Heart left ventricle (tissue), 16 donors: ENCODE results near the gene HLA-DMA. TPM values are rescaled to one million over a fixed set of nuclear protein-coding genes. Genes with fewer than 3 reads are reported as not detected.

Experiments used
- ATAC-seq, 4 donors: fragments of 200-7000 bp; cut with Tn5 transposase; one replicate each; pipeline ENCODE4 v1.9.1; 2020 to 2022; ENCODE audit warnings: moderate library complexity in 4 of 4, mild to moderate bottlenecking in 3 of 4, moderate number of reproducible peaks in 1 of 4
- DNase-seq, 5 donors: peaks; one replicate each; pipeline ENCODE4 v3.0.0-alpha.2; 2020
- H3K27ac ChIP-seq, 12 donors: fragments of 200-600 bp; sonication (generic) in 4 of 12; one replicate each; pipeline versions ENCODE4 v1.5.0 to v1.8.0; 2016 to 2022; ENCODE audit warnings: mild to moderate bottlenecking in 2 of 12
- H3K27me3 ChIP-seq, 9 donors: fragments of 200-600 bp; sonication (generic) in 2 of 9; one replicate each; pipeline versions ENCODE4 v1.5.1 to v1.8.0; 2016 to 2022; ENCODE audit warnings: mild to moderate bottlenecking in 3 of 9
- H3K36me3 ChIP-seq, 9 donors: fragments of 200-600 bp; sonication (generic) in 2 of 9; one replicate each; pipeline versions ENCODE4 v1.5.0 to v1.8.0; 2018 to 2022; ENCODE audit warnings: mild to moderate bottlenecking in 2 of 9
- H3K4me1 ChIP-seq, 12 donors: fragments of 200-600 bp; sonication (generic) in 4 of 12; one replicate each; pipeline versions ENCODE4 v1.5.0 to v1.8.0; 2016 to 2022; ENCODE audit warnings: mild to moderate bottlenecking in 3 of 12
- H3K4me3 ChIP-seq, 12 donors: fragments of 200-600 bp; sonication (generic) in 4 of 12; one replicate each; pipeline versions ENCODE4 v1.5.0 to v1.8.0; 2017 to 2022; ENCODE audit warnings: mild to moderate bottlenecking in 9 of 12, moderate library complexity in 4 of 12
- H3K9me3 ChIP-seq, 12 donors: fragments of 200-600 bp; sonication (generic) in 4 of 12; one replicate each; pipeline versions ENCODE4 v1.5.0 to v1.8.0; 2016 to 2022; ENCODE audit warnings: mild to moderate bottlenecking in 1 of 12
- CTCF ChIP-seq, 12 donors: fragments of 200-600 bp; sonication (generic) in 4 of 12; IDR thresholded peaks; one replicate each; pipeline versions ENCODE4 v1.5.0 to v1.8.0; 2018 to 2022; ENCODE audit warnings: antibody characterized with exemption in 12 of 12, mild to moderate bottlenecking in 5 of 12
- POLR2A ChIP-seq, 2 donors: fragments of 450-650 bp; IDR thresholded peaks; one replicate each; pipeline ENCODE4 v1.6.1; 2017; ENCODE audit warnings: antibody characterized with exemption in 2 of 2, mild to moderate bottlenecking in 2 of 2, moderate library complexity in 2 of 2
- WGBS, 4 donors: extraction: QIAGEN DNeasy Blood & Tissue Kit in 2 of 4; methylation state at CpG; one replicate each; pipeline versions ENCODE4 v1.1.5 to v1.1.7; 2013 to 2018; 5-methylcytosine and 5-hydroxymethylcytosine counted together
- intact Hi-C, 10 donors: fragments of 100-400 bp; cut with DNase I; formaldehyde crosslinking; loops; one replicate each; pipeline versions ENCODE4 v1.11.1 to v1.14.2; 2022
- polyA plus RNA-seq, 2 donors: library from polyadenylated mRNA; stranded (reverse); fragments of 200-250 nt; gene quantifications; one replicate each; pipeline ENCODE4 v1.2.3, GENCODE V29; 2013
- total RNA-seq, 9 donors: library from RNA; depleted of rRNA in 2 of 9; stranded (reverse); fragments of >200 nt in 2 of 9; fragmentation: NEBNext Ultra II Directional in 3 of 9; extraction: Animal tissue kit (Norgen Biotek cat#: 25700) in 3 of 9; gene quantifications; one replicate each; pipeline versions ENCODE4 v1.1.0 to v1.2.4, GENCODE V29; 2016 to 2023
- donor health status: ischemic (EF 13 %, LVEDD 7.1; RV severe dilation, severe dysfunction).
- donor health status: healthy with polysubstance abuse.
- donor health status: DM: no; HTN: yes; CAD: no.
- donor health status: DM: no; HTN: no; CAD: no.
- donor health status: ischemic (EF 25% LVEDD 6.9; RV normal size, moderate dysfunction).
- donor health status: ischemic (EF 25% LVEDD 5.7; RV mildly dilated, moderate dysfunction).
- donor health status: healthy.
- donor health status: DM: yes; HTN: yes; CAD: no.
- donor health status: ischemic (EF 35%, LVEDD 5.7; RV mildly dilated, moderate dysfunction).
- donor health status: nonischemic (EF 11% LVEDD 7.7; RV severe dilation, severe dysfunction).
- donor health status: DM: yes; HTN: yes; CAD: no.
- donor health status: PGD.
- donor health status: ischemic (EF 29% LVEDD 5.4; RV normal size, mild dysfunction).
- donor health status: nonischemic (EF 23%, LVEDD 6.1; RV moderate dilation, normal function).

Gene HLA-DMA
- total and polyA plus RNA-seq, 11 donors: 5.4 to 150 (median 16.2) TPM

- no peak for DNase-seq
- H3K36me3 ChIP-seq: peaks cover 0 to 24% (median 0%) of the 10 kb centered on the region in 9 donors
- peaks cover 0 to 42% (median 0%) of the 10 kb centered on the region in 12 donors for H3K4me1 ChIP-seq
- peak in 1 of 4 donors; percentile 34 for ATAC-seq
- TF ChIP-seq POLR2A (IDR thresholded peaks at IDR 0.05) (no peak), CTCF (IDR thresholded peaks at IDR 0.05) (no peak)
- H3K4me3 ChIP-seq: no peak overlapping the region
- H3K27me3 ChIP-seq: peaks cover 0 to 6% (median 0%) of the 10 kb centered on the region in 9 donors
- WGBS, 4 donors: 0% methylated on average over 1 of the region's 1 CpG
- H3K9me3 ChIP-seq: no peaks in the 10 kb centered on the region
- no peak overlapping the region for H3K27ac ChIP-seq
- intact Hi-C loops: loop anchor here in 9 of 10 donors (5.0 kb wide), 2 partner anchors 36 to 44 kb away; partner anchors contain the start of gene BRD2 (in 1 of the 9)
Observed at GRCh38 chr6:32931211-32931610, 21.7 kb downstream of the HLA-DMA start.

GRCh38 chr6:32922083-32922482 is 30.8 kb downstream of the HLA-DMA start:
- ATAC-seq (no peak), DNase-seq (no peak)
- no peak overlapping the region for H3K27ac ChIP-seq
- intact Hi-C loops: loop anchor here in 1 of 10 donors (5.0 kb wide), 1 partner anchor 180 kb away; no protein-coding TSS in a partner anchor
- H3K27me3 ChIP-seq: peaks cover 0 to 26% (median 0%) of the 10 kb centered on the region in 9 donors
- H3K4me3 ChIP-seq: no peak overlapping the region
- 89 to 97% (median 93%) methylated on average over 2 of the region's 2 CpGs for WGBS, 4 donors
- H3K9me3 ChIP-seq: no peaks in the 10 kb centered on the region
- no peaks in the 10 kb centered on the region for H3K36me3 ChIP-seq
- TF ChIP-seq POLR2A (IDR thresholded peaks at IDR 0.05) (no peak), CTCF (IDR thresholded peaks at IDR 0.05) (peak in 2 of 12 donors; percentile 11 to 12)
- peaks cover 0 to 7% (median 0%) of the 10 kb centered on the region in 12 donors for H3K4me1 ChIP-seq

GRCh38 chr6:32920715-32921114 is 32.2 kb downstream of the HLA-DMA start:
- H3K27me3 ChIP-seq: peaks cover 0 to 23% (median 0%) of the 10 kb centered on the region in 9 donors
- no peaks in the 10 kb centered on the region for H3K36me3 ChIP-seq
- H3K9me3 ChIP-seq: no peaks in the 10 kb centered on the region
- H3K4me1 ChIP-seq: peaks cover 0 to 12% (median 0%) of the 10 kb centered on the region in 12 donors
- TF ChIP-seq POLR2A (IDR thresholded peaks at IDR 0.05) (no peak), CTCF (IDR thresholded peaks at IDR 0.05) (no peak)
- 61 to 73% (median 62%) methylated on average over 2 of the region's 2 CpGs for WGBS, 4 donors
- intact Hi-C loops: loop anchor here in 1 of 10 donors (5.0 kb wide), 1 partner anchor 182 kb away; no protein-coding TSS in a partner anchor
- peak overlapping the region in 1 of 12 donors; percentile 42 for H3K27ac ChIP-seq
- no peak for DNase-seq
- no peak for ATAC-seq
- H3K4me3 ChIP-seq: no peak overlapping the region

- ATAC-seq: no peak
- no peak overlapping the region for H3K27ac ChIP-seq
- no peak for TF ChIP-seq POLR2A (IDR thresholded peaks at IDR 0.05)
- no peak for TF ChIP-seq CTCF (IDR thresholded peaks at IDR 0.05)
- peaks cover 0 to 6% (median 0%) of the 10 kb centered on the region in 9 donors for H3K27me3 ChIP-seq
- intact Hi-C loops: no loop called here
- no peak overlapping the region for H3K4me3 ChIP-seq
- H3K36me3 ChIP-seq: no peaks in the 10 kb centered on the region
- no peaks in the 10 kb centered on the region for H3K9me3 ChIP-seq
- no peak for DNase-seq
- 45 to 61% (median 55%) methylated on average over 1 of the region's 1 CpG for WGBS, 4 donors
- H3K4me1 ChIP-seq: peaks cover 0 to 6% (median 0%) of the 10 kb centered on the region in 12 donors
Observed at GRCh38 chr6:32912951-32913350, 39.9 kb downstream of the HLA-DMA start.
